Measurements from ENCODE around the gene CCDC122.

GRCh38 chr13:43804461-43805070 is 75.0 kb downstream of the CCDC122 start:
- no peak for TF ChIP-seq TAF1 (IDR thresholded peaks at IDR 0.05; ENCODE audit: low read depth)
- TF ChIP-seq EGR1 (IDR thresholded peaks at IDR 0.05), result no peak
- no peak for TF ChIP-seq FOXM1 (IDR thresholded peaks at IDR 0.05; ENCODE audit: borderline replicate concordance, low read depth)
- TF ChIP-seq EP300 (IDR thresholded peaks at IDR 0.05; ENCODE audit: borderline replicate concordance), result no peak
- TF ChIP-seq REST (IDR thresholded peaks at IDR 0.05; ENCODE audit: low read depth), result no peak
- TF ChIP-seq MAX (IDR thresholded peaks at IDR 0.05), result no peak
- TF ChIP-seq NFIC (IDR thresholded peaks at IDR 0.05), result no peak
